HEK293 (cell line): ENCODE measurements around the gene SLC36A3.

Experiments
- CTCF ChIA-PET: fragments of 350-600 bp; formaldehyde crosslinking; extraction: SDS; loops from one replicate; lab custom pipeline; 2021; ENCODE audit warnings: antibody characterized with exemption; lab: Yijun Ruan, JAX
- POLR2A ChIA-PET: fragments of 300-600 bp; formaldehyde crosslinking; extraction: SDS; loops from one replicate; lab custom pipeline; 2020; ENCODE audit warnings: antibody characterized with exemption, inconsistent platforms; lab: Yijun Ruan, JAX
- H3K27ac ChIP-seq: fragments of 200-500 bp; sonication (Bioruptor generic); 2 replicates; pipeline ENCODE4 v1.5.1; 2014; ENCODE audit warnings: low read depth, low read length, control low read depth, inconsistent platforms; ENCODE audit errors: extremely low read depth
- H3K36me3 ChIP-seq, 2 experiments: fragments of 200-500 bp in 1 of 2; sonication (Bioruptor generic) in 1 of 2; 1 replicate in 1 of 2; 2 replicates in 1 of 2; pipeline ENCODE4 v1.5.1; 2014 to 2017; ENCODE audit warnings: inconsistent platforms in 2 of 2, low read length in 2 of 2; ENCODE audit not compliant: control insufficient read depth in 2 of 2, insufficient read depth in 1 of 2
- H3K4me1 ChIP-seq: fragments of 200-500 bp; sonication (Bioruptor generic); 2 replicates; pipeline ENCODE4 v1.5.1; 2014; ENCODE audit warnings: mild to moderate bottlenecking, low read length, inconsistent platforms; ENCODE audit not compliant: control insufficient read depth, insufficient read depth
- H3K4me3 ChIP-seq: 2 replicates; pipeline ENCODE4 v1.5.1; 2011; ENCODE audit warnings: low read depth, mild to moderate bottlenecking, control low read depth, low read length, moderate library complexity
- H3K9me3 ChIP-seq: fragments of 200-500 bp; sonication (Bioruptor generic); 2 replicates; pipeline ENCODE4 v1.5.1; 2014; ENCODE audit warnings: low read depth, low read length, inconsistent platforms; ENCODE audit not compliant: control insufficient read depth, insufficient read depth
- IKZF3 ChIP-seq: fragments of 450-650 bp; IDR thresholded peaks from 2 replicates; pipeline ENCODE4 v1.5.0; 2018; ENCODE audit warnings: missing biosample characterization, mild to moderate bottlenecking, missing genetic modification characterization, moderate library complexity
- OVOL3 ChIP-seq: fragments of 450-650 bp; formaldehyde crosslinking; IDR thresholded peaks from 2 replicates; pipeline ENCODE4 v1.5.1; 2016; ENCODE audit warnings: missing biosample characterization, missing genetic modification characterization
- ZNF169 ChIP-seq: fragments of 450-650 bp; formaldehyde crosslinking; IDR thresholded peaks from 2 replicates; pipeline ENCODE4 v1.5.1; 2016; ENCODE audit warnings: missing biosample characterization, missing genetic modification characterization
- ZNF174 ChIP-seq: fragments of 450-650 bp; formaldehyde crosslinking; IDR thresholded peaks from 2 replicates; pipeline ENCODE4 v1.5.0; 2017; ENCODE audit warnings: missing biosample characterization, mild to moderate bottlenecking, missing genetic modification characterization
- ZNF2 ChIP-seq: fragments of 450-650 bp; formaldehyde crosslinking; IDR thresholded peaks from 2 replicates; pipeline ENCODE4 v1.5.1; 2016; ENCODE audit warnings: missing biosample characterization, missing genetic modification characterization
- ZNF239 ChIP-seq: fragments of 450-650 bp; formaldehyde crosslinking; IDR thresholded peaks from 2 replicates; pipeline ENCODE4 v1.5.1; 2016; ENCODE audit warnings: missing biosample characterization, missing genetic modification characterization
- ZNF274 ChIP-seq, 2 experiments: fragments of 200-500 bp in 1 of 2; fragments of 450-650 bp in 1 of 2; sonication (Bioruptor generic) in 1 of 2; formaldehyde crosslinking in 1 of 2; IDR thresholded peaks; 2 replicates each; pipeline versions ENCODE4 v1.5.1 to v1.6.1; 2014 to 2016; ENCODE audit warnings: borderline replicate concordance in 1 of 2, inconsistent platforms in 1 of 2, low read length in 1 of 2, missing biosample characterization in 1 of 2, missing genetic modification characterization in 1 of 2
- ZNF529 ChIP-seq: fragments of 450-650 bp; formaldehyde crosslinking; IDR thresholded peaks from 2 replicates; pipeline ENCODE4 v1.5.1; 2017; ENCODE audit warnings: missing genetic modification characterization, missing biosample characterization; ENCODE audit not compliant: insufficient replicate concordance
- ZNF549 ChIP-seq: fragments of 450-650 bp; IDR thresholded peaks from 2 replicates; pipeline ENCODE4 v1.5.1; 2018; ENCODE audit warnings: missing biosample characterization, missing genetic modification characterization, mild to moderate bottlenecking, inconsistent platforms, moderate library complexity
- ZNF558 ChIP-seq: fragments of 450-650 bp; formaldehyde crosslinking; IDR thresholded peaks from 2 replicates; pipeline ENCODE4 v1.5.1; 2016; ENCODE audit warnings: missing biosample characterization, missing genetic modification characterization
- ZNF560 ChIP-seq: fragments of 450-650 bp; formaldehyde crosslinking; IDR thresholded peaks from 2 replicates; pipeline ENCODE4 v1.5.1; 2017; ENCODE audit warnings: missing biosample characterization, missing genetic modification characterization, borderline replicate concordance
- ZNF664 ChIP-seq: fragments of 450-650 bp; formaldehyde crosslinking; IDR thresholded peaks from 2 replicates; pipeline ENCODE4 v1.5.1; 2016; ENCODE audit warnings: missing biosample characterization, missing genetic modification characterization
- ZNF677 ChIP-seq: fragments of 450-650 bp; IDR thresholded peaks from 2 replicates; pipeline ENCODE4 v1.5.0; 2018; ENCODE audit warnings: missing biosample characterization, mild to moderate bottlenecking, missing genetic modification characterization, moderate library complexity
- ZNF768 ChIP-seq: fragments of 450-650 bp; formaldehyde crosslinking; IDR thresholded peaks from 2 replicates; pipeline ENCODE4 v1.5.1; 2018; ENCODE audit warnings: missing biosample characterization, mild to moderate bottlenecking, missing genetic modification characterization
- ZNF830 ChIP-seq: fragments of 450-650 bp; IDR thresholded peaks from 2 replicates; pipeline ENCODE4 v1.5.0; 2018; ENCODE audit warnings: missing biosample characterization, missing genetic modification characterization, low read depth, mild to moderate bottlenecking, moderate library complexity
- TF ChIP-seq, protein P1 (sequence below): fragments of 450-650 bp; formaldehyde crosslinking; IDR thresholded peaks from 2 replicates; pipeline ENCODE4 v1.5.1; 2016; ENCODE audit warnings: missing biosample characterization, missing genetic modification characterization
- TF ChIP-seq, protein P2 (sequence below): fragments of 450-650 bp; formaldehyde crosslinking; IDR thresholded peaks from 2 replicates; pipeline ENCODE4 v1.5.1; 2016; ENCODE audit warnings: missing biosample characterization, missing genetic modification characterization
- TF ChIP-seq, protein P3 (sequence below): fragments of 450-650 bp; formaldehyde crosslinking; IDR thresholded peaks from 2 replicates; pipeline ENCODE4 v1.5.1; 2016; ENCODE audit warnings: missing biosample characterization, missing genetic modification characterization
- TF ChIP-seq, protein P4 (sequence below): fragments of 450-650 bp; formaldehyde crosslinking; IDR thresholded peaks from 2 replicates; pipeline ENCODE4 v1.5.1; 2016; ENCODE audit warnings: missing biosample characterization, missing genetic modification characterization
- TF ChIP-seq, protein P5 (sequence below): fragments of 450-650 bp; formaldehyde crosslinking; IDR thresholded peaks from 2 replicates; pipeline ENCODE4 v1.5.1; 2017; ENCODE audit warnings: missing biosample characterization, missing genetic modification characterization

The SLC36A3 gene

DNA sequence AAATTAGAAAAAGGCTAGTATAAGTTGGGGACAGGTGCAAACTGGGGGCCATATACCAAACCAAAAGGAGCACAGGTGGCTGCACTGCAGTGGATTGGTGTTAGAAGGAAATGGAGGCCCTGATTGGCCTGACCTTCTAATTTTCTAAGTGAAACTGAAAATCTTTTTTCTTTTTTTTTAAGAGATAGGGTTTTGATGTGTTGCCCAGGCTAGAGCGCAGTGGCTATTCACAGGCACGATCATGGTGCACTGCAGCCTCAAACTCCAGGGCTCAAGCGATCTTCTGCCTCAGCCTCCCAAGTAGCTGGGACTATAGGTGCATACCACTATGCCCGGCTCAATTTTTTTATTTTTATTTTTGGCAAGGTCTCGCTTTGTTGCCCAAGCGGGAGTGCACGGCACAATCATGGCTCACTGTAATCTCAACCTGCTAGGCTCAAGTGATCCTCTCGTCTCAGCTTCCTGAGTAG is 69.9 kb downstream of the SLC36A3 start:
- ChIA-PET CTCF (interaction anchor here (0.9 kb wide), 1 partner anchor 118 kb away, joined by 3 read pairs; no protein-coding TSS in a partner anchor), POLR2A (no interaction called here)
- Histone ChIP-seq H3K36me3 (no peaks in the 10 kb centered on the region), H3K9me3 (no peaks in the 10 kb centered on the region), H3K4me1 (no peaks in the 10 kb centered on the region), H3K27ac (no peak overlapping the region), H3K4me3 (no peak overlapping the region)
- TF ChIP-seq IKZF3 (tag by site-specific recombination) (no peak), ZNF768 (tag by site-specific recombination) (no peak), ZNF239 (tag by site-specific recombination) (no peak), ZNF174 (tag by site-specific recombination) (no peak), ZNF169 (tag by site-specific recombination) (no peak), ZNF2 (tag by site-specific recombination) (no peak), OVOL3 (tag by site-specific recombination) (no peak), ZNF830 (no peak), ZNF560 (tag by site-specific recombination) (no peak), ZNF274 (IDR thresholded peaks at IDR 0.05; ENCODE audit: low read length) (no peak), ZNF274 (tag by site-specific recombination; IDR thresholded peaks at IDR 0.05; ENCODE audit: borderline replicate concordance) (no peak), ZNF677 (tag by site-specific recombination) (no peak), ZNF558 (no peak), ZNF549 (tag by site-specific recombination) (no peak), ZNF529 (tag by site-specific recombination) (no peak), ZNF664 (tag by site-specific recombination) (no peak)
- TF ChIP-seq, protein P1, sequence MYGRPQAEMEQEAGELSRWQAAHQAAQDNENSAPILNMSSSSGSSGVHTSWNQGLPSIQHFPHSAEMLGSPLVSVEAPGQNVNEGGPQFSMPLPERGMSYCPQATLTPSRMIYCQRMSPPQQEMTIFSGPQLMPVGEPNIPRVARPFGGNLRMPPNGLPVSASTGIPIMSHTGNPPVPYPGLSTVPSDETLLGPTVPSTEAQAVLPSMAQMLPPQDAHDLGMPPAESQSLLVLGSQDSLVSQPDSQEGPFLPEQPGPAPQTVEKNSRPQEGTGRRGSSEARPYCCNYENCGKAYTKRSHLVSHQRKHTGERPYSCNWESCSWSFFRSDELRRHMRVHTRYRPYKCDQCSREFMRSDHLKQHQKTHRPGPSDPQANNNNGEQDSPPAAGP: no peak
- TF ChIP-seq, protein P2, sequence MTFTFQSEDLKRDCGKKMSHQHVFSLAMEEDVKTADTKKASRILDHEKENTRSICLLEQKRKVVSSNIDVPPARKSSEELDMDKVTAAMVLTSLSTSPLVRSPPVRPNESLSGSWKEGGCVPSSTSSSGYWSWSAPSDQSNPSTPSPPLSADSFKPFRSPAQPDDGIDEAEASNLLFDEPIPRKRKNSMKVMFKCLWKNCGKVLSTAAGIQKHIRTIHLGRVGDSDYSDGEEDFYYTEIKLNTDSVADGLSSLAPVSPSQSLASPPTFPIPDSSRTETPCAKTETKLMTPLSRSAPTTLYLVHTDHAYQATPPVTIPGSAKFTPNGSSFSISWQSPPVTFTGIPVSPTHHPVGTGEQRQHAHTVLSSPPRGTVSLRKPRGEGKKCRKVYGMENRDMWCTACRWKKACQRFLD (tag by site-specific recombination): no peak
- TF ChIP-seq, protein P3, sequence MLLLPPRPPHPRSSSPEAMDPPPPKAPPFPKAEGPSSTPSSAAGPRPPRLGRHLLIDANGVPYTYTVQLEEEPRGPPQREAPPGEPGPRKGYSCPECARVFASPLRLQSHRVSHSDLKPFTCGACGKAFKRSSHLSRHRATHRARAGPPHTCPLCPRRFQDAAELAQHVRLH (tag by site-specific recombination): no peak
- TF ChIP-seq, protein P4, sequence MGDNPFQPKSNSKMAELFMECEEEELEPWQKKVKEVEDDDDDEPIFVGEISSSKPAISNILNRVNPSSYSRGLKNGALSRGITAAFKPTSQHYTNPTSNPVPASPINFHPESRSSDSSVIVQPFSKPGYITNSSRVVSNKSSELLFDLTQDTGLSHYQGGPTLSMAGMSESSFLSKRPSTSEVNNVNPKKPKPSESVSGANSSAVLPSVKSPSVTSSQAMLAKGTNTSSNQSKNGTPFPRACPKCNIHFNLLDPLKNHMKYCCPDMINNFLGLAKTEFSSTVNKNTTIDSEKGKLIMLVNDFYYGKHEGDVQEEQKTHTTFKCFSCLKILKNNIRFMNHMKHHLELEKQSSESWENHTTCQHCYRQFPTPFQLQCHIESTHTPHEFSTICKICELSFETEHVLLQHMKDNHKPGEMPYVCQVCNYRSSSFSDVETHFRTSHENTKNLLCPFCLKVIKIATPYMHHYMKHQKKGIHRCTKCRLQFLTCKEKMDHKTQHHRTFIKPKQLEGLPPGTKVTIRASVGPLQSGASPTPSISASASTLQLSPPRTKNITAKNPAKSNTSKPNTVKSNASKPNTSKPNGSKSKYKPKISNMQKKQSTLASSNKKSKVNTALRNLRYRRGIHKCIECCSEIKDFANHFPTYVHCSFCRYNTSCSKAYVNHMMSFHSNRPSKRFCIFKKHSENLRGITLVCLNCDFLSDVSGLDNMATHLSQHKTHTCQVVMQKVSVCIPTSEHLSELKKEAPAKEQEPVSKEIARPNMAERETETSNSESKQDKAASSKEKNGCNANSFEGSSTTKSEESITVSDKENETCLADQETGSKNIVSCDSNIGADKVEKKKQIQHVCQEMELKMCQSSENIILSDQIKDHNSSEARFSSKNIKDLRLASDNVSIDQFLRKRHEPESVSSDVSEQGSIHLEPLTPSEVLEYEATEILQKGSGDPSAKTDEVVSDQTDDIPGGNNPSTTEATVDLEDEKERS (tag by site-specific recombination): no peak
- TF ChIP-seq, protein P5, sequence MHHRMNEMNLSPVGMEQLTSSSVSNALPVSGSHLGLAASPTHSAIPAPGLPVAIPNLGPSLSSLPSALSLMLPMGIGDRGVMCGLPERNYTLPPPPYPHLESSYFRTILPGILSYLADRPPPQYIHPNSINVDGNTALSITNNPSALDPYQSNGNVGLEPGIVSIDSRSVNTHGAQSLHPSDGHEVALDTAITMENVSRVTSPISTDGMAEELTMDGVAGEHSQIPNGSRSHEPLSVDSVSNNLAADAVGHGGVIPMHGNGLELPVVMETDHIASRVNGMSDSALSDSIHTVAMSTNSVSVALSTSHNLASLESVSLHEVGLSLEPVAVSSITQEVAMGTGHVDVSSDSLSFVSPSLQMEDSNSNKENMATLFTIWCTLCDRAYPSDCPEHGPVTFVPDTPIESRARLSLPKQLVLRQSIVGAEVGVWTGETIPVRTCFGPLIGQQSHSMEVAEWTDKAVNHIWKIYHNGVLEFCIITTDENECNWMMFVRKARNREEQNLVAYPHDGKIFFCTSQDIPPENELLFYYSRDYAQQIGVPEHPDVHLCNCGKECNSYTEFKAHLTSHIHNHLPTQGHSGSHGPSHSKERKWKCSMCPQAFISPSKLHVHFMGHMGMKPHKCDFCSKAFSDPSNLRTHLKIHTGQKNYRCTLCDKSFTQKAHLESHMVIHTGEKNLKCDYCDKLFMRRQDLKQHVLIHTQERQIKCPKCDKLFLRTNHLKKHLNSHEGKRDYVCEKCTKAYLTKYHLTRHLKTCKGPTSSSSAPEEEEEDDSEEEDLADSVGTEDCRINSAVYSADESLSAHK (tag by site-specific recombination): no peak
